Amygdala (tissue), 56 donors: ENCODE measurements around the gene FAM83C.
"Not testable (repeated sequence)": the region's sequence is repeated elsewhere in the genome, so short reads cannot be mapped to it uniquely, and the experiment has no call there.

Experiments used
- DNase-seq, 56 donors: peaks; one replicate each; lab custom pipeline; 2025; lab: John Stamatoyannopoulos, UW

Gene FAM83C

GRCh38 chr20:35271073-35271882 is 20.9 kb downstream of the FAM83C start:
- no peak for DNase-seq

GRCh38 chr20:35270021-35270902 is 22.0 kb downstream of the FAM83C start:
- no peak for DNase-seq

GRCh38 chr20:35269055-35269781 is 23.0 kb downstream of the FAM83C start:
- DNase-seq = peak in 27 of 56 donors; percentile 8 to 63 (median 27)

- DNase-seq = no peak
Measured at GRCh38 chr20:35267092-35267491, 25.1 kb downstream of the FAM83C start.

GRCh38 chr20:35264755-35265154 is 27.5 kb downstream of the FAM83C start:
- no peak for DNase-seq

GRCh38 chr20:35263532-35264341 is 28.5 kb downstream of the FAM83C start:
- DNase-seq = no peak

GRCh38 chr20:35262731-35263531 is 29.3 kb downstream of the FAM83C start:
- DNase-seq = not testable (repeated sequence)

- not testable (repeated sequence) for DNase-seq
Measured at GRCh38 chr20:35262321-35262720, 29.9 kb downstream of the FAM83C start.

GRCh38 chr20:35260426-35260825 is 31.8 kb downstream of the FAM83C start:
- DNase-seq = no peak

GRCh38 chr20:35257175-35257909 is 34.9 kb downstream of the FAM83C start:
- no peak for DNase-seq

GRCh38 chr20:35254448-35254999 is 37.7 kb downstream of the FAM83C start:
- no peak for DNase-seq

GRCh38 chr20:35253010-35253409 is 39.2 kb downstream of the FAM83C start:
- DNase-seq = no peak

- not testable (repeated sequence) for DNase-seq
Measured at GRCh38 chr20:35252598-35252997, 39.6 kb downstream of the FAM83C start.

GRCh38 chr20:35252037-35252461 is 40.2 kb downstream of the FAM83C start:
- DNase-seq = no peak

GRCh38 chr20:35251613-35251940 is 40.6 kb downstream of the FAM83C start:
- no peak for DNase-seq

GRCh38 chr20:35248641-35249475 is 43.4 kb downstream of the FAM83C start:
- DNase-seq = no peak

- DNase-seq = no peak
Measured at GRCh38 chr20:35246723-35247122, 45.5 kb downstream of the FAM83C start.
